Endodermal cell (in vitro differentiated cells): Measurements from ENCODE around the gene PCBP4. TPM values are rescaled to one million over a fixed set of nuclear protein-coding genes. Genes with fewer than 3 reads are reported as not detected.
A peak's percentile ranks its signal among the peaks of the same experiment; 100 is the strongest.

Source experiments
- DNase-seq: peaks from one replicate; pipeline ENCODE4 v3.0.0-alpha.2; 2017
- H3K27ac ChIP-seq: 2 replicates; pipeline ENCODE4 v1.5.1; 2013; ENCODE audit warnings: mild to moderate bottlenecking, low read depth, low read length, moderate library complexity
- H3K27me3 ChIP-seq: 2 replicates; pipeline ENCODE4 v1.6.1; 2013; ENCODE audit warnings: mild to moderate bottlenecking, low read length, moderate library complexity; ENCODE audit not compliant: insufficient read depth, control insufficient read depth, poor library complexity, severe bottlenecking
- H3K36me3 ChIP-seq: 2 replicates; pipeline ENCODE4 v1.7.0; 2013; ENCODE audit warnings: mild to moderate bottlenecking, low read length, moderate library complexity; ENCODE audit not compliant: control insufficient read depth, insufficient read depth
- H3K4me1 ChIP-seq: one replicate; pipeline ENCODE4 v1.7.0; 2013; ENCODE audit warnings: low read length; ENCODE audit not compliant: control insufficient read depth, insufficient read depth
- H3K4me3 ChIP-seq: 2 replicates; pipeline ENCODE4 v1.5.1; 2013; ENCODE audit warnings: mild to moderate bottlenecking, low read length, moderate library complexity
- H3K9ac ChIP-seq: 2 replicates; pipeline ENCODE4 v1.6.1; 2013; ENCODE audit warnings: mild to moderate bottlenecking, low read length, moderate library complexity; ENCODE audit not compliant: poor library complexity, severe bottlenecking; ENCODE audit errors: extremely low read depth
- H3K9me3 ChIP-seq: 2 replicates; pipeline ENCODE4 v1.6.1; 2013; ENCODE audit warnings: mild to moderate bottlenecking, low read length, moderate library complexity; ENCODE audit not compliant: control insufficient read depth
- H3K27ac Mint-ChIP-seq: 2 replicates; pipeline ENCODE4 v1.8.0; 2020; ENCODE audit warnings: mixed read lengths
- H3K27me3 Mint-ChIP-seq: 2 replicates; pipeline ENCODE4 v1.8.0; 2021; ENCODE audit warnings: mild to moderate bottlenecking, mixed read lengths; ENCODE audit not compliant: insufficient read depth
- H3K36me3 Mint-ChIP-seq: 2 replicates; pipeline ENCODE4 v1.8.0; 2020; ENCODE audit warnings: low read depth, mixed read lengths
- H3K4me1 Mint-ChIP-seq: 2 replicates; pipeline ENCODE4 v1.8.0; 2020; ENCODE audit warnings: mixed read lengths
- H3K4me3 Mint-ChIP-seq: 2 replicates; pipeline ENCODE4 v1.8.0; 2020; ENCODE audit warnings: mild to moderate bottlenecking, moderate library complexity, mixed read lengths
- H3K9me3 Mint-ChIP-seq: 2 replicates; pipeline ENCODE4 v1.8.0; 2020; ENCODE audit warnings: mild to moderate bottlenecking, mixed read lengths
- WGBS, 2 experiments: methylation state at CpG; one replicate each; pipeline versions ENCODE4 v1.1.5 to v1.1.7; 2013; ENCODE audit warnings: missing lambda C conversion rate in 2 of 2, mixed read lengths in 1 of 2; ENCODE audit not compliant: insufficient coverage in 1 of 2, insufficient read length in 1 of 2; 5-methylcytosine and 5-hydroxymethylcytosine counted together
- total RNA-seq, 2 donors: library from RNA; stranded (reverse); fragmentation: NEBNext Ultra II Directional in 1 of 2; extraction: Animal tissue kit (Norgen Biotek cat#: 25700) in 1 of 2; gene quantifications; 2 replicates in 1 of 2; 3 replicates in 1 of 2; pipeline ENCODE4 v1.2.1, GENCODE V29; 2021
- TF ChIP-seq, protein P1 (sequence below): fragments of 200-600 bp; sonication (generic); conservative IDR thresholded peaks from 2 replicates; pipeline ENCODE4 v1.5.0; 2021; ENCODE audit warnings: antibody characterized with exemption, mild to moderate bottlenecking

PCBP4 gene
- total RNA-seq, 2 donors from 2014 or later, result 54.1 to 68.1 TPM

- TF ChIP-seq, protein P1, sequence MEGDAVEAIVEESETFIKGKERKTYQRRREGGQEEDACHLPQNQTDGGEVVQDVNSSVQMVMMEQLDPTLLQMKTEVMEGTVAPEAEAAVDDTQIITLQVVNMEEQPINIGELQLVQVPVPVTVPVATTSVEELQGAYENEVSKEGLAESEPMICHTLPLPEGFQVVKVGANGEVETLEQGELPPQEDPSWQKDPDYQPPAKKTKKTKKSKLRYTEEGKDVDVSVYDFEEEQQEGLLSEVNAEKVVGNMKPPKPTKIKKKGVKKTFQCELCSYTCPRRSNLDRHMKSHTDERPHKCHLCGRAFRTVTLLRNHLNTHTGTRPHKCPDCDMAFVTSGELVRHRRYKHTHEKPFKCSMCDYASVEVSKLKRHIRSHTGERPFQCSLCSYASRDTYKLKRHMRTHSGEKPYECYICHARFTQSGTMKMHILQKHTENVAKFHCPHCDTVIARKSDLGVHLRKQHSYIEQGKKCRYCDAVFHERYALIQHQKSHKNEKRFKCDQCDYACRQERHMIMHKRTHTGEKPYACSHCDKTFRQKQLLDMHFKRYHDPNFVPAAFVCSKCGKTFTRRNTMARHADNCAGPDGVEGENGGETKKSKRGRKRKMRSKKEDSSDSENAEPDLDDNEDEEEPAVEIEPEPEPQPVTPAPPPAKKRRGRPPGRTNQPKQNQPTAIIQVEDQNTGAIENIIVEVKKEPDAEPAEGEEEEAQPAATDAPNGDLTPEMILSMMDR, result no peak
- H3K4me3 ChIP-seq, result no peak overlapping the region
- H3K27ac ChIP-seq, result no peak overlapping the region
- peak; percentile 37 for DNase-seq
- no peaks in the 10 kb centered on the region for H3K36me3 ChIP-seq
- no peaks in the 10 kb centered on the region for H3K27me3 ChIP-seq
- H3K9ac ChIP-seq, result no peak overlapping the region
- peak overlapping the region; percentile 72 for H3K27ac Mint-ChIP-seq
- H3K4me1 ChIP-seq, result peaks cover 27% of the 10 kb centered on the region
- WGBS, 2 experiments, result 91 to 95% methylated on average over 3 to 4 of the region's 4 CpGs
- peaks cover 3% of the 10 kb centered on the region for H3K36me3 Mint-ChIP-seq
- no peak overlapping the region for H3K4me3 Mint-ChIP-seq
- no peaks in the 10 kb centered on the region for H3K9me3 ChIP-seq
- no peaks in the 10 kb centered on the region for H3K9me3 Mint-ChIP-seq
- no peaks in the 10 kb centered on the region for H3K27me3 Mint-ChIP-seq
- H3K4me1 Mint-ChIP-seq, result peaks cover 48% of the 10 kb centered on the region
Observed at GRCh38 chr3:51969841-51970240, 2.6 kb upstream of the PCBP4 start.

GRCh38 chr3:51968883-51969678, 1.8 kb upstream of the PCBP4 start:
- Mint-ChIP-seq H3K36me3 (peaks cover 3% of the 10 kb centered on the region), H3K9me3 (no peaks in the 10 kb centered on the region), H3K27me3 (no peaks in the 10 kb centered on the region), H3K27ac (peak overlapping the region; percentile 96), H3K4me1 (peaks cover 44% of the 10 kb centered on the region), H3K4me3 (peak overlapping the region; percentile 79)
- TF ChIP-seq, protein P1, result no peak
- WGBS, 2 experiments, result 84 to 85% methylated on average over 5 to 6 of the region's 6 CpGs
- H3K36me3 ChIP-seq, result no peaks in the 10 kb centered on the region
- no peaks in the 10 kb centered on the region for H3K27me3 ChIP-seq
- H3K27ac ChIP-seq, result peak overlapping the region; percentile 98
- no peaks in the 10 kb centered on the region for H3K9me3 ChIP-seq
- H3K4me1 ChIP-seq, result peaks cover 27% of the 10 kb centered on the region
- H3K9ac ChIP-seq, result peak overlapping the region; percentile 36
- peak; percentile 64 for DNase-seq
- H3K4me3 ChIP-seq, result peak overlapping the region; percentile 82

DNA sequence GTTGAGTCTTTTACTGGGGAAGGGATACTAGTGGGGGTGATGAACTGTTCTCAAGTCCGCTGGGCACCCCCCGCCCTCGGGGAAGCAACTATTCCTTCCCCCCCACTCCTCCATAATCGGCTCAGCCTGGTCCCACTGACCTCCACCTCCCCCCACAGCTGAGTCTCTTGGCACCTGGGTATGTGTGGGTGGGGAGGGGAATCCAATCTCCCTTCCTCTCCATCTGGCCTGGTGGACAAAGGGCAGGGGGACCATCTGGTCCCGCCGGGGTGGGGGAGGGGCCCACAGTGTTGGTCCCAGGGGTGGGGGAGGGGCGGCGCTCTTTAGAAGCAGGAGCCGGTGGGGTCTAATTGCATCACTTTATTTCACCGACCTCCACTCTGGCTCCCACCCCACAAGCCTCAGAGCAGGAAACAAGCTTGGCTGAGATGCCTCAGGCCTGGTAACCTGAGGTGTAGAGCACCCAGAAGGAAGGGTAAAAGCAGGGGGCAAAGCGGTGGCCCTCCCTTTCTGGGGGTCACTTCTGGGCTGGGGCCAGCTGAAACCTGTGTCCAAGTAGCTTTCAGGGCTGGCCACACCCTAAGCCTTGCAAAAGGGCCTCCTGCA, 1.0 kb upstream of the PCBP4 start:
- H3K4me3 Mint-ChIP-seq, result peak overlapping the region; percentile 79
- peak overlapping the region; percentile 96 for H3K27ac Mint-ChIP-seq
- H3K9ac ChIP-seq, result peak overlapping the region; percentile 89
- TF ChIP-seq, protein P1, result no peak
- H3K4me1 Mint-ChIP-seq, result peaks cover 43% of the 10 kb centered on the region
- H3K4me3 ChIP-seq, result peak overlapping the region; percentile 82
- H3K27me3 ChIP-seq, result no peaks in the 10 kb centered on the region
- H3K4me1 ChIP-seq, result peaks cover 27% of the 10 kb centered on the region
- peaks cover 4% of the 10 kb centered on the region for H3K36me3 ChIP-seq
- no peaks in the 10 kb centered on the region for H3K27me3 Mint-ChIP-seq
- peak; percentile 78 for DNase-seq
- WGBS, 2 experiments, result 7% methylated on average over 7 of the region's 11 CpGs; no CpG with 5 or more reads in 1 of the 2 experiments
- H3K9me3 ChIP-seq, result no peaks in the 10 kb centered on the region
- H3K36me3 Mint-ChIP-seq, result peaks cover 3% of the 10 kb centered on the region
- no peaks in the 10 kb centered on the region for H3K9me3 Mint-ChIP-seq
- peak overlapping the region; percentile 98 for H3K27ac ChIP-seq
